Esophagus muscularis mucosa (tissue), 4 donors: ENCODE results near the gene ATF3.

Experiments used
- EP300 ChIP-seq: sonication (generic); formaldehyde crosslinking; IDR thresholded peaks from one replicate; pipeline ENCODE4 v1.6.1; 2017; ENCODE audit warnings: antibody characterized with exemption
- POLR2A ChIP-seq: fragments of 450-650 bp; IDR thresholded peaks from one replicate; pipeline ENCODE4 v1.6.1; 2017; ENCODE audit warnings: antibody characterized with exemption, moderate library complexity, mild to moderate bottlenecking, low read depth
- POLR2AphosphoS5 ChIP-seq, 2 donors: sonication (generic); formaldehyde crosslinking; IDR thresholded peaks; one replicate each; pipeline ENCODE4 v1.6.1; 2017; ENCODE audit warnings: antibody characterized with exemption in 2 of 2
- TF ChIP-seq, protein P1 (sequence below), 3 experiments: fragments of 200-600 bp in 2 of 3; fragments of 450-650 bp in 1 of 3; sonication (generic) in 2 of 3; IDR thresholded peaks; one replicate each; pipeline ENCODE4 v1.5.1; 2017 to 2019; ENCODE audit warnings: antibody characterized with exemption in 3 of 3, mild to moderate bottlenecking in 2 of 3, moderate library complexity in 1 of 3

DNA sequence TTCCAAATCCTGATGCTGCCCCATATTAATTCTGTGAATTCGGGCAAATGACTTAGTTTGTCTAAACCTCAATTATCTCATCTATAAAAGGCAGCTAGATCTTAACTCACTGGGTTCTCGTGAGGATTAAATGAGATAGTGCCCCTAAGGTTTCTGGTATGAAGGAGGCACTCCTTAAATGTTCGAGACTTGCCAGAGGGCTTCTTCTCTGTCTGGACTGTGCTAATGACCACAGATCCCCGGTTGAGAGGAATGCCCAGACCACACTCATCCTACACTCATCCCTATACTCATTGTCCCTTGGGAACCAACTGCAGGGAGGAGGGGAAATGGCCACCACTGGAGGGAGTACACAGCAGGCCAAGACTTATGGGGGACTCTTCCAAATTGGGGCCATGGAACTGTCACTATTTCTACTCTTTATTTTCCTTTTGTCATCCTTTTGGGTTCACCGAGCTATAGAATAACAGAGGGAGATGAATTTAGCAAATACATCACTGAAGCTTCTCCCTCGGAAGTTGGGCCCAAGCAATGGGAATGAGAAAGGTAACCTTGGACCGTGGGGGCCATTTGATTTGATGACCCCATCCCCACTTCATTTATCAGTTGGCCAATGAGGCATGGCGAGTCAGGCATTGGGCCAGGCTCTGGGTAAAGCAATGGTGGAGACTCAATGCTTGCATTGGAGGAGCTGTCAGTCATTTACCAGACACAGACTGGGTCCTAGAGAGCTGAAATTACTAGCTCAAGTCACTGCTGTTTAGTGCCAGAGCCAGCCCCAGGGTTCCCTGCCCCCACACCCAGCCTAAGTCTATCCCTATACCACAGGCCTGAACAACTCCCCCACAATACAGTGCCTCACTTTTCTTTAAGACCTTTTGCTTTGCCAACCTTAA lies 5.1 kb downstream of the ATF3 start:
- TF ChIP-seq, protein P1, sequence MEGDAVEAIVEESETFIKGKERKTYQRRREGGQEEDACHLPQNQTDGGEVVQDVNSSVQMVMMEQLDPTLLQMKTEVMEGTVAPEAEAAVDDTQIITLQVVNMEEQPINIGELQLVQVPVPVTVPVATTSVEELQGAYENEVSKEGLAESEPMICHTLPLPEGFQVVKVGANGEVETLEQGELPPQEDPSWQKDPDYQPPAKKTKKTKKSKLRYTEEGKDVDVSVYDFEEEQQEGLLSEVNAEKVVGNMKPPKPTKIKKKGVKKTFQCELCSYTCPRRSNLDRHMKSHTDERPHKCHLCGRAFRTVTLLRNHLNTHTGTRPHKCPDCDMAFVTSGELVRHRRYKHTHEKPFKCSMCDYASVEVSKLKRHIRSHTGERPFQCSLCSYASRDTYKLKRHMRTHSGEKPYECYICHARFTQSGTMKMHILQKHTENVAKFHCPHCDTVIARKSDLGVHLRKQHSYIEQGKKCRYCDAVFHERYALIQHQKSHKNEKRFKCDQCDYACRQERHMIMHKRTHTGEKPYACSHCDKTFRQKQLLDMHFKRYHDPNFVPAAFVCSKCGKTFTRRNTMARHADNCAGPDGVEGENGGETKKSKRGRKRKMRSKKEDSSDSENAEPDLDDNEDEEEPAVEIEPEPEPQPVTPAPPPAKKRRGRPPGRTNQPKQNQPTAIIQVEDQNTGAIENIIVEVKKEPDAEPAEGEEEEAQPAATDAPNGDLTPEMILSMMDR (IDR thresholded peaks at IDR 0.05): no peak
- TF ChIP-seq POLR2A: no peak
- TF ChIP-seq POLR2AphosphoS5 (IDR thresholded peaks at IDR 0.05): no peak
- no peak for TF ChIP-seq EP300
